Activated B cell treated with CpG ODN at 0.5 μM for 24 hours (primary cell): Measurements from ENCODE around the gene STX10. TPM values are rescaled to one million over a fixed set of nuclear protein-coding genes. Genes with fewer than 3 reads are reported as not detected.

Experiments used
- ATAC-seq: fragments of 200-7000 bp; cut with Tn5 transposase; one replicate; pipeline ENCODE4 v1.10.0; 2021; ENCODE audit warnings: low read depth, mild to moderate bottlenecking, moderate library complexity
- CTCF ChIA-PET: fragments of 350-600 bp; sonication (Branson Sonifier 250); formaldehyde crosslinking; loops from one replicate; lab custom pipeline; 2021; ENCODE audit warnings: antibody characterized with exemption; lab: Charles Lee
- POLR2A ChIA-PET: fragments of 350-600 bp; sonication (Branson Sonifier 250); formaldehyde crosslinking; loops from one replicate; lab custom pipeline; 2021; ENCODE audit warnings: antibody characterized with exemption; lab: Charles Lee
- DNase-seq: peaks from one replicate; pipeline ENCODE4 v3.0.0; 2022
- H3K27ac Mint-ChIP-seq: one replicate; pipeline ENCODE4 v1.8.0; 2020; ENCODE audit warnings: mixed read lengths
- H3K27me3 Mint-ChIP-seq: one replicate; pipeline ENCODE4 v1.8.0; 2021; ENCODE audit warnings: mixed read lengths
- H3K36me3 Mint-ChIP-seq: one replicate; pipeline ENCODE4 v1.8.0; 2021; ENCODE audit warnings: low read depth, mixed read lengths
- H3K4me1 Mint-ChIP-seq: one replicate; pipeline ENCODE4 v1.8.0; 2021; ENCODE audit warnings: mixed read lengths
- H3K4me3 Mint-ChIP-seq: one replicate; pipeline ENCODE4 v1.8.0; 2020; ENCODE audit warnings: mild to moderate bottlenecking, mixed read lengths
- H3K9me3 Mint-ChIP-seq: one replicate; pipeline ENCODE4 v1.8.0; 2020; ENCODE audit warnings: mixed read lengths
- CTCF ChIP-seq: fragments of 200-600 bp; IDR thresholded peaks from one replicate; pipeline ENCODE4 v1.8.0; 2022; ENCODE audit warnings: antibody characterized with exemption, mild to moderate bottlenecking
- intact Hi-C: fragments of 100-400 bp; cut with micrococcal nuclease; formaldehyde crosslinking; loops from one replicate; pipeline ENCODE4 v1.15.1; 2024
- total RNA-seq: library from RNA; stranded (reverse); gene quantifications from 2 replicates; pipeline ENCODE4 v1.2.3, GENCODE V29; 2022

Gene STX10
- total RNA-seq, 1 donor from 2014 or later = 43.6 TPM

- no peaks in the 10 kb centered on the region for H3K27me3 Mint-ChIP-seq
- DNase-seq = peak; percentile 50
- TF ChIP-seq CTCF = no peak
- ChIA-PET CTCF (interaction anchor here (1.0 to 2.1 kb wide), 3 partner anchors 9 to 32 kb away, joined by 3 to 11 read pairs (median 4); no protein-coding TSS in a partner anchor), POLR2A (interaction anchor here (0.5 to 11.6 kb wide), 13 partner anchors 7 to 172 kb away, joined by 3 to 413 read pairs (median 11); partner anchors contain the start of genes IER2, LYL1, NACC1 and STX10)
- H3K4me1 Mint-ChIP-seq = peaks cover 87% of the 10 kb centered on the region
- ATAC-seq = peak; percentile 12
- H3K9me3 Mint-ChIP-seq = no peaks in the 10 kb centered on the region
- peak overlapping the region; percentile 89 for H3K27ac Mint-ChIP-seq
- no peaks in the 10 kb centered on the region for H3K36me3 Mint-ChIP-seq
- intact Hi-C loops = loop anchor here (1.0 kb wide), 1 partner anchor 8 kb away; no protein-coding TSS in a partner anchor
- peak overlapping the region; percentile 84 for H3K4me3 Mint-ChIP-seq
Measured at GRCh38 chr19:13163609-13164342, 13.6 kb upstream of the STX10 start.

- Mint-ChIP-seq H3K9me3 (no peaks in the 10 kb centered on the region), H3K4me3 (peak overlapping the region; percentile 84), H3K4me1 (peaks cover 87% of the 10 kb centered on the region), H3K27me3 (no peaks in the 10 kb centered on the region), H3K36me3 (no peaks in the 10 kb centered on the region), H3K27ac (peak overlapping the region; percentile 89)
- peak; percentile 36 for ATAC-seq
- ChIA-PET POLR2A (interaction anchor here (0.5 to 11.6 kb wide), 15 partner anchors 6 to 171 kb away, joined by 3 to 413 read pairs (median 9); partner anchors contain the start of genes IER2, LYL1, NACC1 and STX10), CTCF (interaction anchor here (0.6 to 2.1 kb wide), 3 partner anchors 8 to 56 kb away, joined by 3 to 11 read pairs (median 3); no protein-coding TSS in a partner anchor)
- DNase-seq = peak; percentile 70
- intact Hi-C loops = loop anchor here (1.0 kb wide), 1 partner anchor 8 kb away; no protein-coding TSS in a partner anchor
- TF ChIP-seq CTCF = no peak
Measured at GRCh38 chr19:13162724-13163608, 12.8 kb upstream of the STX10 start.

- DNase-seq (no peak), ATAC-seq (no peak)
- peak overlapping the region; percentile 5 for H3K4me3 Mint-ChIP-seq
- POLR2A ChIA-PET = interaction anchor here (0.6 to 11.6 kb wide), 2 partner anchors 9 to 64 kb away, joined by 4 to 258 read pairs; partner anchors contain the start of genes IER2 and STX10
- H3K27me3 Mint-ChIP-seq = no peaks in the 10 kb centered on the region
- CTCF ChIA-PET = interaction anchor here (0.9 kb wide), 1 partner anchor 36 kb away, joined by 3 read pairs; no protein-coding TSS in a partner anchor
- TF ChIP-seq CTCF = no peak
- intact Hi-C loops = no loop called here
- no peaks in the 10 kb centered on the region for H3K36me3 Mint-ChIP-seq
- peak overlapping the region; percentile 68 for H3K27ac Mint-ChIP-seq
- H3K9me3 Mint-ChIP-seq = no peaks in the 10 kb centered on the region
- H3K4me1 Mint-ChIP-seq = peaks cover 88% of the 10 kb centered on the region
Measured at GRCh38 chr19:13160557-13160956, 10.4 kb upstream of the STX10 start.

- DNase-seq = no peak
- peaks cover 6% of the 10 kb centered on the region for H3K36me3 Mint-ChIP-seq
- intact Hi-C loops = loop anchor here (5.0 to 10.0 kb wide), 2 partner anchors 845 to 1208 kb away; partner anchors contain the start of gene RFX1
- peak overlapping the region; percentile 50 for H3K27ac Mint-ChIP-seq
- no peak for ATAC-seq
- H3K27me3 Mint-ChIP-seq = no peaks in the 10 kb centered on the region
- no peak for TF ChIP-seq CTCF
- no peak overlapping the region for H3K4me3 Mint-ChIP-seq
- peaks cover 87% of the 10 kb centered on the region for H3K4me1 Mint-ChIP-seq
- CTCF ChIA-PET = no interaction called here
- POLR2A ChIA-PET = interaction anchor here (0.6 to 6.5 kb wide), 2 partner anchors 7 to 22 kb away, joined by 13 to 413 read pairs; no protein-coding TSS in a partner anchor
- no peaks in the 10 kb centered on the region for H3K9me3 Mint-ChIP-seq
Measured at GRCh38 chr19:13159713-13160112, 9.5 kb upstream of the STX10 start.
